ENCODE data around the gene FADS6.
A peak's percentile ranks its signal among the peaks of the same experiment; 100 is the strongest.
"Not testable (repeated sequence)": the region's sequence is repeated elsewhere in the genome, so short reads cannot be mapped to it uniquely, and the experiment has no call there.

FADS6 gene

GRCh38 chr17:74883241-74883745, 10.1 kb downstream of the FADS6 start:
- FAIRE-seq: no peak

GRCh38 chr17:74882517-74883240, 10.8 kb downstream of the FADS6 start:
- FAIRE-seq: no peak

- no peak for FAIRE-seq
Measured at GRCh38 chr17:74881073-74881472, 12.4 kb downstream of the FADS6 start.

GRCh38 chr17:74879308-74879707, 14.1 kb downstream of the FADS6 start:
- no peak for FAIRE-seq

DNA sequence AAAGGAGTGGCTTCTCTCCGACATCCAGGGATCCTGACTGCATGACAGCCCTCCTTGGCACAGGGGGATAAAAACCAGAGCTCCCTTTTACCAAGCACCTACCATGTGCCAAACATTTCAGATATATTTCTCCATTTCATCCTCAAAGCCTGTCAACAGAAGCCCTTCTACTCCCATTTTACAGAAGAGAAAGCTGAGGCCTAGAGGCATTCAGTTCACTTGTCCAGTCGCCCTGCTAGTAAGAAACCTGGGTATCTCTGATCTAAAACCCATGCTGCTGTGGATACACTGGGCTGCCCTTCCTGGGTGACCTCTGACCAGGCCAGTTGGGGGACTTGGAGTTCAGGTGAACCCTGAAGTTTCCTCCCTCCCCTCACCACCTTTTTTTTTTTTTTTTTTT, 14.8 kb downstream of the FADS6 start:
- FAIRE-seq: no peak

- no peak for FAIRE-seq
Measured at GRCh38 chr17:74877592-74878548, 15.6 kb downstream of the FADS6 start.

DNA sequence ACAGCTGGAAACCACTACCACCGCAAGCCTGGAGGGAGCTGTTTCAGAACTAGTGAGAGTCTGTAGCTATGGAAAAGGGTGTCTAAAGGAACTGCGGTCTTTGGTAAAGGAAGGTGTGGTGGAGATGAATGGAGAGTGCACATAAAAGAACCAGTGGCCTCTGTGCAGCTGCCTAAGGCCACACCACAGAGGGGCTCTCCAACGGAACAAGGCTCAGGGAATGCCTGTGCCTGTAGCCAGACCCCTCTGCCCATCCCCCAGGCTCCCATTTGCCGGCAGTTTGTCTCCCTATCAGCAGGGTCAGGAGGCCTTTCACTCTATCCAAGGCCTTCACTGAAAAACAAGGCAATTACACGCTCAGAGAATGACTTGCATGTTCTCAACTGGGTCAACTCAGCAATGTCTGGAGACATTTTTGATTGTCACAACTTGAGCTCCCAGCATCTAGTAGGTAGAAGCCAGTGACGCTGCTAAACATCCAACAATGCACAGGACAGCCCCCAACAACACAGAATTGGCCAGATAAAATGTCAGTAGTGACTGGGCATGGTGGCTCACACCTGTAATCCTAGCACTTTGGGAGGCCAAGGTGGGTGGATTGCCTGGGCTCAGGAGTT, 17.3 kb downstream of the FADS6 start:
- FAIRE-seq: no peak

DNA sequence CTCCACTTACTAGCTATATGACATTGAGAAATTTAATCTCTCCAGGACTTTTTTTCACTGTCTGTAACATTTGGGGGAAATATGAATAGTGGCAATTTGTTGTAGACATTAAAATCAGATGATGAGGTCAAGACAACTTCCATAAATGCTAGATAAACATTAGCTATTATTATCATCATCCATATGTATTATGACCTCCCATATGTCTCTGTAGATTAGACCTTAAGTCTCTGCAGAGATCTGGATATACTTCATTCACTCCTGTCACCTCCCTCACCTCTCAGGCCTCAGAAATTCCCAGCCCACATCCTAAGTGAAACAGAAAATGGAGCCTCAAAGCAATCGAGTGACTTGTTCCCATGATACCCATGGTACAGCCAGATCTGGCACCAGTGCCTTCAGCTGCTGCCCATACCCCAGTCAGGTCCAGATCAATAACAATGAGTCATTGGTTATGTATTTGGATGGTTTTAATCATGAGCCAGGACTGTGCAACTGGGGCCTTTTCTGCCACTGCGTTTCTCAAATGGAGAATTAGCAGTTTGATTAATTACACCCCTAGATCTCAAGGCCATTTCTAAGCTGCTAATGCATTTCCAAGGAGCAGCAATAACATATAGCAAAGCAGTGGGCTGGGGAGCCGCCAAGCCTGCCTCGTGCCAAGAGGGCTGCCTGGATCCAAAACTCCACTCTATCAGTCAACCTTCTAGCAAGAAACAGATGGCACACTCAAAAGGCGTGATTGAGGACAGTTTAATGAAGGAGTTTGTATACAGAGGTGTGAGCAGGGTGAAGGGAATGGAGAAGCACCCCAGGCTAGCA, 18.1 kb downstream of the FADS6 start:
- FAIRE-seq: no peak

- no peak for FAIRE-seq
Measured at GRCh38 chr17:74874615-74875037, 18.8 kb downstream of the FADS6 start.

- FAIRE-seq: no peak
Measured at GRCh38 chr17:74873874-74874614, 19.4 kb downstream of the FADS6 start.

DNA sequence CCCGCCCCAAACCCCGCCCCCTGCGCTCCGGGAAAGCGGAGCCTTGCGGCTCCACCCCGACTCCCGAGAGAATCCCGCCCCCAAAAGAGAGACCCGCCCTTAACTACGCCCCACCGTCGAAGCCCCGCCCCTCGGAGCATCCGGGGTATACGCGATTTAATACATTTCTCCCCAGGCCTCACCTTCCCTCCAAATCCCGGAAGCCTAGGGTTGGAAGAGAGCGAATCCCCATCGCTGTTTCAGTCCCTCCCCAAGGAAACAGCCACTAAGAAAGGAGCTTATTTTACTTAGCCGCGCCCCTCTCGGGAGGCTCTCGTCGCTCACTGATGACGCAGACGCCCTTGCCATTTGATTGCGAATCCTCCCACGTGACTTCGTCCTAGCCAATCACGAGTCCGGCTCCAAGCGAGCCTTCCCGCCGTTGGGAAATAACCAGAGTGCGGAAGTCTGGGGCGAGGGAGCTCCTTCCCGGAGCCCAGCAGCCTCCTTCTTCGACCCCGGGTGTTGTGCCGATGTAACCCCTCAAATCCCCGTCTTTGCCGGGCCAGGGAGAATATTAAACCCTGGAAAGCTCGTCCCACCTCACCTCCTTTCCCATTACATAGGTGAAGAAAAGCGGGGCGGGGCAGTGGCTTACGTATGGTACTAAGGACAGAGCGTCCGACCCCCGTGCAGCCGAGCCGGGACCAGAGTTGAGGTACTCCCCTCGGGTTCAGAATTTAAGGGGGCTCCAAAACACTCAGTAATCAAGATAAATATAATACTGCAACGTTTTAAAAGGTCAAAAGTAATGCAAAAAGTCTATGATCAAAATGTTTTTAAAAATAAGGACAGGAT, 20.2 kb downstream of the FADS6 start:
- peak; percentile 74 for FAIRE-seq

DNA sequence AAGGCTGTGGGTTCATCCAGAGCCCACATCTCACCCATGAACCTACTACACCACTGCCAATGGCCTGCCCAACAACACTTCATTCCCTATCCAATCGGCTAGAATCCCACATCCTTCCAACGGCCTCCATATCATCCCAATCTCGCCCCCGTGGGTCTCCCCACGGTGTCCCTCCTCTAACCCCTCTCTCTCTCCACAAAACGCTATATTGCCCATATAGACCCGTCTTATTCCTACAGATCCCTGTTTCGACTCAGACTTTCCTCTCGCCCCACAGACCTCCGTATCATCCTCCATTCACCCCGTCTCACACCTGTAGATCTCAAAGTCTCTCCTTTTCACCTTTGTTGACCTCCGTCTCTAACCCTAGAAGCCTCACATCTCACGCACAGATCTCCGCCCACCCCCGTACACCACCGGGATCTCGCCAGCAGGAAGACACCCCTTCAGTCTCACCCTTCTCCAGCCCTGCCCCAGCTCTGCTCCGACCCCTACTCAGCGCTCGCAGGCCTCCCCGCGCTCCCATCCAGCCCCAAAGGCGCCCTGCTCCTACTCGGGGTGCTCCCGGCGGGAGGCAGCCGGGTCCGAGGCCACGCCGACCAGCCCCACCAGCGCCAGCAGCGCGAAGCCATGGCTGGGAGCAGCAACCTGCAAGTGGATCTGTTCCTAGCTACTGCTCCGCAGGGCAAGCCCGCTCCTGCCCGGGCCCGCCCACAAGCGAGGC, 21.0 kb downstream of the FADS6 start, which contains the start of gene FDXR:
FDXR (minus strand) TSS at position 682 of the 724 bp plus-strand sequence; CDS start at position 632, 50 bp downstream.
- FAIRE-seq: no peak

DNA sequence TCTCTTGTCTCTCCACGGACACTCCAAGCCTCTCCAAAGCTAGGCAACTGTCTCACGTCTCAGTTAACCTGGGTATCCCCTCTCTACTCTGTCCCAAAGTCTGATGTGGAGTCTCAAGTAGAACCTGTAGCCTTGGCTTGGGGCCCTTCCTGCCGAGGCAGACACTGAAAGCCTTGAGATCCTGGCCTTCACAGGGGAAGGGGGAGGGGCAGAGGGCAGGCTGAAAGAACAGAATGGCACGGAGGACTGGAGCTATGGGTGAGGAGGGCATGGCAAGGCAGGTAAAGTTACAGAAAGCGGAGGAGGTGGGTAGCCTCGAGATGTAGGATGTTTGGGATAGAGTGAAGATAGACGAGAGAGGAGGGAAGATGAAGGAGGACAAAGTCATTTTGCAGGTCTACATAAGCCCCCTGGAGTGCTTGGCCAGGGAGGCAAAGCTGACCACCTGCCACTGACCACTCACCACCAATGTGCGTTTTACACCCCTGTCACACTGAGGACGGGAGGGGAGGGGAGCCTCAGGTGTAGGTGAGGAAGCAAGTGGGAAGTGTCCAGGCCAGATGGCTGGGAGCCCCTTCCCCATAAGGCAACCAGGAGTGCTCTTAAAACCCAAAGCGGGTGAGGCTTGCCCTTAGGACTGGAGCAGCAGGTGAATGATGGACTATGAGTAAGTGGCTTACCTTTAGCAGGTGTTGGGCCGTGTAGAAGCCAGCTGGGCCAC, 21.9 kb downstream of the FADS6 start:
- no peak for FAIRE-seq

- FAIRE-seq: no peak
Measured at GRCh38 chr17:74870512-74870911, 22.9 kb downstream of the FADS6 start.

DNA sequence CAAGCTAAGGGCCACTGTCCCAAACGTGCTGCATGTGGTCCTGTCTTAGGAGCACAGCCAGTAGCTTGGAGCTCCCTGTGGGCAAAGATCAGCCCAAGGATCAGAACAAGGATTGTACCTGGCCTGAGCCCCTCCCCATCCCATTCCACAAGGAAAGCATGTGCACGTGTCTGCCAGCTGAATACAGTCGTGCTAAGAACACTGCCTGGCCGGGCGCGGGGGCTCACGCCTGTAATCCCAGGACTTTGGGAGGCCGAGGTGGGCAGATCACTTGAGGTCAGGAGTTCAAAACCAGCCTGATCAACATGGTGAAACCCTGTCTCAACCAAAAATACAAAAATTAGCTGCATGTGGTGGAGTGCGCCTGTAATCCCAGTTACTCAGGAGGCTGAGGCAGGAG, 23.4 kb downstream of the FADS6 start:
- FAIRE-seq: not testable (repeated sequence)

DNA sequence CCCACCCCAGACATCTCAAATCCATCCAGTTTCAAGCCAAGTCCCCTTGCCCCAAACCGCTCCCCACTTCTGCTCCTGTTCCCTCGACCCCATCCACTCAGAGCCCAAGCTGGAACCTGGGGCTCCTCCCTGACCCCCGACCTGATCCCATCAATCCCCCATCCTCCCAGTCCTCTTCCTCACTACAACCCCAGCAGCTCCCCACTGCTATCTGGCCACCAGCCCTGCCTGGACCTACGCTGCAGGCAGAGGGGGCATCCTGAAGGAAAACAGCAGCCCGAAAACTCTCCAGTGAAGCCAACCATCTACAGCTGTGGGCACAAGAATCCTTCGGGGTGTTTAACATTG, 24.6 kb downstream of the FADS6 start:
- FAIRE-seq: no peak

- no peak for FAIRE-seq
Measured at GRCh38 chr17:74868251-74868907, 25.1 kb downstream of the FADS6 start.

- FAIRE-seq: no peak
Measured at GRCh38 chr17:74866198-74866835, 27.1 kb downstream of the FADS6 start.
